ENCODE results near the gene ING5. TPM values are rescaled to one million over a fixed set of nuclear protein-coding genes. Genes with fewer than 3 reads are reported as not detected.

ING5 gene
- polyA plus RNA-seq, 3 donors: 6.5 to 29.5 (median 6.6) TPM

GRCh38 chr2:241668354-241668753, 33.5 kb upstream of the ING5 start:
- no peaks in the 10 kb centered on the region for H3K27me3 Mint-ChIP-seq (ENCODE audit: low read depth in 3 of 3)

GRCh38 chr2:241668839-241669238, 33.0 kb upstream of the ING5 start:
- H3K27ac Mint-ChIP-seq: no peak overlapping the region
- no peak overlapping the region for H3K4me3 Mint-ChIP-seq
- no peaks in the 10 kb centered on the region for H3K4me1 Mint-ChIP-seq
- H3K9ac ChIP-seq (ENCODE audit: insufficient read depth, low read length, poor library complexity, severe bottlenecking): no peak overlapping the region
- no peak overlapping the region for H2AFZ ChIP-seq (ENCODE audit: insufficient read depth, low read depth, low read length, poor library complexity, severe bottlenecking)
- H3K27ac ChIP-seq (ENCODE audit: low read depth in 1 of 2, low read length in 2 of 2): no peak overlapping the region
- H3K27me3 ChIP-seq (ENCODE audit: control insufficient read depth in 2 of 2, insufficient read depth in 2 of 2, low read length in 2 of 2): no peaks in the 10 kb centered on the region
- H4K20me1 ChIP-seq (ENCODE audit: insufficient read depth, low read length): peaks cover 3% of the 10 kb centered on the region
- H3K4me3 ChIP-seq (replicated peaks in 1 of 3; ENCODE audit: low read depth in 2 of 3, low read length in 3 of 3): no peak overlapping the region
- no peaks in the 10 kb centered on the region for H3K9me3 ChIP-seq (replicated peaks in 1 of 2; ENCODE audit: control insufficient read depth in 1 of 2, insufficient read depth in 1 of 2, low read length in 2 of 2)
- no peaks in the 10 kb centered on the region for H3K9me3 Mint-ChIP-seq
- peaks cover 62 to 77% of the 10 kb centered on the region in 2 donors for H3K36me3 ChIP-seq (replicated peaks in 1 of 2; ENCODE audit: control insufficient read depth in 1 of 2, insufficient read depth in 2 of 2, low read length in 2 of 2)
- no peaks in the 10 kb centered on the region for H3K27me3 Mint-ChIP-seq (ENCODE audit: low read depth in 3 of 3)
- no peaks in the 10 kb centered on the region for H3K4me1 ChIP-seq (ENCODE audit: control insufficient read depth in 1 of 2, insufficient read depth in 2 of 2, low read length in 2 of 2)
- no peak overlapping the region for H3K4me2 ChIP-seq (replicated peaks; ENCODE audit: extremely low read depth, low read length, poor library complexity, severe bottlenecking)
- intact Hi-C loops (cut with micrococcal nuclease): no loop called here
- no peak for DNase-seq
- TF ChIP-seq CTCF (IDR thresholded peaks at IDR 0.05): no peak
- no CpG with 5 or more reads among the region's 12 CpGs for WGBS (ENCODE audit: insufficient coverage)
- H3K79me2 ChIP-seq (ENCODE audit: insufficient read depth, low read length): no peaks in the 10 kb centered on the region
- peaks cover 58 to 73% of the 10 kb centered on the region in 2 donors for H3K36me3 Mint-ChIP-seq

More at GRCh38 chr2:241668354-241668753, 33.5 kb upstream of the ING5 start:
- Histone ChIP-seq H3K36me3 (replicated peaks in 1 of 2; ENCODE audit: control insufficient read depth in 1 of 2, insufficient read depth in 2 of 2, low read length in 2 of 2) (peaks cover 62 to 77% of the 10 kb centered on the region in 2 donors), H3K27me3 (ENCODE audit: control insufficient read depth in 2 of 2, insufficient read depth in 2 of 2, low read length in 2 of 2) (no peaks in the 10 kb centered on the region), H4K20me1 (ENCODE audit: insufficient read depth, low read length) (peaks cover 3% of the 10 kb centered on the region), H3K9ac (ENCODE audit: insufficient read depth, low read length, poor library complexity, severe bottlenecking) (no peak overlapping the region), H3K4me3 (replicated peaks in 1 of 3; ENCODE audit: low read depth in 2 of 3, low read length in 3 of 3) (no peak overlapping the region), H3K4me1 (ENCODE audit: control insufficient read depth in 1 of 2, insufficient read depth in 2 of 2, low read length in 2 of 2) (no peaks in the 10 kb centered on the region), H3K79me2 (ENCODE audit: insufficient read depth, low read length) (no peaks in the 10 kb centered on the region), H3K4me2 (replicated peaks; ENCODE audit: extremely low read depth, low read length, poor library complexity, severe bottlenecking) (no peak overlapping the region), H3K27ac (ENCODE audit: low read depth in 1 of 2, low read length in 2 of 2) (no peak overlapping the region), H3K9me3 (replicated peaks in 1 of 2; ENCODE audit: control insufficient read depth in 1 of 2, insufficient read depth in 1 of 2, low read length in 2 of 2) (no peaks in the 10 kb centered on the region), H2AFZ (ENCODE audit: insufficient read depth, low read depth, low read length, poor library complexity, severe bottlenecking) (no peak overlapping the region)
- WGBS (ENCODE audit: insufficient coverage): 94% methylated on average over 12 of the region's 21 CpGs
- Mint-ChIP-seq H3K4me3 (no peak overlapping the region), H3K4me1 (no peaks in the 10 kb centered on the region), H3K27ac (no peak overlapping the region), H3K9me3 (no peaks in the 10 kb centered on the region), H3K36me3 (peaks cover 58 to 73% of the 10 kb centered on the region in 2 donors)
- no peak for TF ChIP-seq CTCF (IDR thresholded peaks at IDR 0.05)
- intact Hi-C loops (cut with micrococcal nuclease): no loop called here
- DNase-seq: no peak
